ENCODE results near the gene E2F6. TPM values are rescaled to one million over a fixed set of nuclear protein-coding genes. Genes with fewer than 3 reads are reported as not detected.

Gene E2F6
- polyA plus RNA-seq, 5 donors: 18.5 to 21.3 (median 19.2) TPM

GRCh38 chr2:11495844-11496681 lies 30.1 kb upstream of the E2F6 start:
- no peak for DNase-seq

DNA sequence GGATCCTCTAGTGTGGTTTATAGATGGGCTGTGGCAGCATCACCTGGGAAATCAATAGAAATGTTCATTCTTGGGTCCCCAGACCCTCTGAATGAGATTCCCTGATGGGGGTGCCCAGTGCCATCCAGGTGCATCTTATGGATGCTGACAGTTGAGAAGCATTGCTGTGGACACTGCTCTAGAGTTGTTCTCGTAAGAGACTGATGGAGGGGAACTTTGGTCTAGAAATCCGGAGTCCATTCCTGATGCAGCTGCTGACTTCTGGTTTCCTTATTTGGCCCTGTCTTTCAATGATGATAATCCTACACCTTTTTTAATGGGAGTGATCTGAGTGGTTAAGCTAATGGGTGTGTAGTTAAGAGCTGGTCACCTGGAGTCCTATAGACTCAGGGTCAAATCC lies 28.3 kb upstream of the E2F6 start:
- no peak for DNase-seq

DNA sequence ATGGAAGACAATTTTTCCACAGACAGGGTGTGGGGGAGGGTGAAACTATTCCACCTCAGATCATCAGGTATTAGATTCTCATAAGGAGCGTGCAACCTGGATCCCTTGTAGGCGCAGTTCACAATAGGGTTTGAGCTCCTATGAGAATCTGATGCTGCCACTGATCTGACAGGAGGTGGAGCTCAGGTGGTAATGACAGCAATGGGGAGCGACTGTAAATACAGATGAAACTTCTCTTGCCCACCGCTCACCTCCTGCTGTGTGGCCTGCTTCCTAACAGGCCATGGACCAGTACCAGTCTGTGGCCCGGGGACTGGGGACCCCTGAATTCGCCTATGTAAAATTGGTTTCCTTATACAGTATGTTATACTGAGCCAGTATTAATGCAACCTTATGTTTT lies 27.3 kb upstream of the E2F6 start:
- DNase-seq: no peak

DNA sequence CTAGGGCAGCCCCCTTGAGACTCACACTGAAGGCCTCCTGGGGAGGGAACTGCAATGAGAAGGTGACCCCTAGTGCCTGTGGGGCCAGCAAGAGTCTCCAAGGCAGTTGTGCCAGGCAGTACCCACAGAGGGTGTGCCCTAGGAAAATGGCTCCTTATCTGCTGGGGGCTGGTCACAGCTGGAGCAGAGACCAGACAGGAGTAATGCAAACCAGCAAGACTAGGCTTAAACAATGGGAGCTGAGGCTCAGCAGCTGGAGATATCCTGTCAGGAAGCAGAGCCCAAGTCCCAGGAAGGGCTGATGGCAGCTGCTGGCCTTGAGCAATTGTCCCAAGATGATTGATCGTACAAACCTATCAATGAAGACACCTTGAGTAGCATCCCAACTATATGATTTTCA lies 26.8 kb upstream of the E2F6 start:
- no peak for DNase-seq

DNA sequence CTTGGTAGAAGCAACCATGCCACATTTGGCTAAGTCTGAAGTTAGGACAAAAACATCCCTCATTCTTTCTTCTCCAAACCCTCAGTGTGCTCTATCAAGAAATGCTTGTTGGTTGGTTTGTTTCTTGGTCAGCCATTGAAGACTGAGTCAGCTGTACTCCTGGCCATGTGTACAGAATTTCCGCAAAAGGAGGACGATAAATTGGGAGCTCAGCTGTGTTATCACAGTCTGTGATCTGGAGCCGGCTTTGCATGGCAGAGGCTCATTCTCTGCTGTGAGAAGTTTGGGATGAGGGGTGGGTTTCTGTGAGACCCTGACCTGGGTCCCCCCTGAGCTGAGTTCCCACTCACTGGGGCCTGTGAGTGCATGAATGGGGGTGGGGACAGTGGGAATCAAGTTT lies 26.3 kb upstream of the E2F6 start:
- DNase-seq: no peak

DNA sequence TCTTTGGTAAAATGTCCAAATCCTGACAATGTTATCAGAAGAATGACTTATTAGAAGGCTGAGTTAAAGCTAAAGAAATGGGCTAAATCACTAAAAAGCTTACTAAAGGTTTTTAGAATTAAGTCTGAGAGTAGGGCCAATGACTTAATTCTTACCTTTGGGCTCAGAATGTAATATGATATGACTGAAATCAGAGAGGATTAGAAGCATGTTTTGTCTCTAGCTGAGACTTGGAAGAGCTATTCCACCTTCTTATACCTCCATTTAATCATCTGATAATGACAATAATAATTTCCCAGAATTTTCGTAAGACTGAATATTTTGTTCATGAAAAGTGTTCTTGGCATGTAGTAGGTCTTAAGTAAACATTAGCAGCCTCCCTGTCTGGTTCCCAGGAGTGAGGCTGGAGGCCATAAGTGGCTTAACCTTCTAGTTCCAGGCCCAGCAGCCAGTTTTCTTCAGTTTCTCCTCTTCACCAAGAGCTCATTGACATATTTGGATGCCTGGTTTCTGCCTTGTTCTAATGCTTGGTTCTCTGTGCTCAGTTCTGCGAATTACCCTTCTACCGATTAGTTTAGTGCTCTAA lies 25.5 kb upstream of the E2F6 start:
- no peak for DNase-seq

DNA sequence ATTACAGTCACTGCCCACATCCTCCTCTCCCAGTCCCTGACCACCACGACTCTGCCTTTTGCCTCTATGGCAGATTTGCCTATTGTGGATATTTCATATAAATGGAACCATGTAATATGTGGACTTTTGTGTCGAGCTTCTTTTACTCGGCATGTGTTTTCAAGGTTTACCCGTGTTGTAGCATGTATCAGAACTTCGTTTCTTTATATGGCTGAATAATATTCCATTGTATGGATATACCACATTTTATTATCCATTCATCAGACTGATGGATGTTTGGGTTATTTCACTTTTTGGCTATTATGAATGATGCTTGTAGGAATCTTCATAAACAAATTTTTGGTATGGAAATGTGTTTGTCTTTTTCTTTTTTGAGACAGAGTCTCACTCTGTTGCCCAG lies 24.2 kb upstream of the E2F6 start:
- DNase-seq: no peak

DNA sequence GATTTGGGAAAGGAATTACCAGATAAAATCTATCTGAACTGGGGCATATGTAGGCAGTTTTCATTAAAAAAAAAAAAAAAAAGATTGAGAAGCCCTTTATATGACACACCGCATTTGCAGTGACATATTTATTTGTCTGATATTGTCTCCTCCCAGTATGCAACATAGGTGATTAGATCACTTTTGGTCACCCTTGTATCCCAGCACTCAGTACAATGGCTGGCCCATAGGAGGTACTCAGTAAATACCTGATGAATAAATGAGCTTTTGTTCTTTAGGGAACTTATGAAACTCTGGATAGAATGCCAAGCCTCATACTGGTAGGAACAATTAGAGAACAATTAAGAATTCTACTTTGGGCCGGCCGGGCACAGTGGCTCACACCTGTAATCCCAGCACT lies 22.8 kb upstream of the E2F6 start:
- DNase-seq: no peak

- no peak for DNase-seq
Observed at GRCh38 chr2:11483806-11484617, 18.1 kb upstream of the E2F6 start.

DNA sequence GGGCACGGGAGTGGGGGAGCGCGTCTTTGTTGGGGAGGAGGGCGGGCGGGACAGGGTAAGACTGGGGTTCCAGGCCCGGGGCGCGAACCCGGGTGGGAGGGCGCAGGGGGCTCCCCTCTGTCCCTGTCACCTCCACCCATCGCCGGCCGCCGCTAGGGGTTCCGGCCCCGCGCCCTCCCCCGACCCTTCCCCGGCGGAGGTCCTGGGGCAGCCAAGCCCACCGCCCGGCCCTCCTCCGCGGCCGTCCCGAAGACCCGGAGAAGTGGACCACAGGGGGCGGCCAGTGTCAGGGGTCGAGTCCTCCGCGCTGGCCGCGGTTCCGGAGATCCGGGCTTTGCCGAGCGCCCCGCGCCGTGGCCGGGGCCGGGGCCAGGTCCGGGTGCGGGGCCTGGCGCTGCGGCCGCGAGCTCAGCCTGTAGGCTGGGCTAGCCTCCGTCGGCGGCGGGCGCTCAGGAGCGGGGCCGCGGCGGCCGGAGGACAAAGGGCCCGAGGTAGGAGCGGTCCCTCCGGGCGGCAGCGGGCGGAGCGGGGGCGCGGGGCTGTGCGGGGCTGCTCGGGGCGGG lies 16.6 kb upstream of the E2F6 start:
- peak; percentile 51 to 54 for DNase-seq

DNA sequence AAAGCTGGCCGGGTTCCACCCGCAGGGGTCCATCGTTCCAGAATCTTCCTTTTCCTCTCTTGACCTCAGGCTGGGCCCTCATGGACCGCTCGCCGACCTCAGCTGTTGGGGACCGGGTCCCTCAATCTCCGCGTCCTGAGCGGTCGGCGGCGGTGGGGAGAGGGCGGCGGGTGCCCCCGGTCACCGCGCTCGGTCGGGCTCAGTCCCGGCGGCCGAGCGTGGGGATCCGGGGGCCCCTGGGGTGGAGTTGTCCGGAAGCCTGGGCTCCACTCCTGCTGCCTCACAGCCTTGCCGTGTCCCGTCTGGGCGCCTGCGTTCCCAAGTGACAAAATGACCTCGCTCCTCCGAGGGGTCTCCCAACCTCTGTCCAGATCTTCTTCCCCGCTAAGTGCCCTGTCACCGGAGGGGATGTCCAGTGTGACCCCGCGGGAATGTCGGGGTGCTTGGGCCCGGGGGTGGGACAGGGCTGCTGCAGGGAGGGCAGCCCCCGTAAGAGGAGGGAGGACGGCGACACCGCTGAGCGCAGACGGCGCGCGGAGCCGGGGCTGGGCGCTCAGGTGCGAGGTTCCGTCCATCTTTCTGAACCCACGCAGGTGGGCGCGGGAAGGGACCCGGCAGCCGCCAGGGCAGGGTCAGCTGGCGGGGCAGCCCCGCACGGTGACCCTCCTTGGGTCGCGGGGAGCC lies 16.0 kb upstream of the E2F6 start:
- DNase-seq: no peak

DNA sequence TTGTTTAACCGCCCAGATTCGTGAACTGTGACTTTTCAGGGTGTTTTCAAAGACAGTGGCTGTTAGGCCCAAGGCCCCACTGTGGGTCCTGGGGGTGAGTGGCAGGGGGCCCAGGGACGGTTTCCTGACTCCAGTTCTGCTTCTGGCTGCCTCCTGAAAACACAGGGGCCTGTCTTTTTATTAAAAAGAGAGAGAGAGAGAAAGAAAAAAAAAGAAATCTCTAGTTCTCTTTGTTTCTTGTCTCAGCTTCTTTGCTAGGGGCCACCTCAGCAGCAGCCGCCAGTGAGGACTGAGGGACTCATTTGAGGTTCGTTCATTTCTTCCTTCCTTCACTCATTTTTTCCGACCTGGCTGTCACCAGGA lies 15.4 kb upstream of the E2F6 start:
- DNase-seq: no peak

DNA sequence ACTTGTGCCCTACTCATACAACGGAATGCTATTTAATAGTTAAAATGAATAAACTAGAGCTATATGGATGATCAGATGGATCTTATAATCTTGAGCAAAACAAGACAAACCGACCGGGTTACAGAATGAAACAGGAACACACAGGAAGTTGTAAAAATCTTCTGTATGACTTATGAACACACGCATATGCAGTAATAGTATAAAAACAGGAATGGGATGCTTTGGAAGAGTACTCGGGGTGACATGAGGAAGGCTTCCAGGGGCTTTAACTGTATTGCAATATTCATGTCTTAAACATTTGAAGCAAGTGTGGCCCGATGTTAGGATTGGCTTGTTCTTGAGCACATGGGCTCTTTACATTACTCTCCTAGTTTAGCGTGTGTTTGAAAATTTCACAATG lies 14.9 kb upstream of the E2F6 start:
- DNase-seq: no peak

DNA sequence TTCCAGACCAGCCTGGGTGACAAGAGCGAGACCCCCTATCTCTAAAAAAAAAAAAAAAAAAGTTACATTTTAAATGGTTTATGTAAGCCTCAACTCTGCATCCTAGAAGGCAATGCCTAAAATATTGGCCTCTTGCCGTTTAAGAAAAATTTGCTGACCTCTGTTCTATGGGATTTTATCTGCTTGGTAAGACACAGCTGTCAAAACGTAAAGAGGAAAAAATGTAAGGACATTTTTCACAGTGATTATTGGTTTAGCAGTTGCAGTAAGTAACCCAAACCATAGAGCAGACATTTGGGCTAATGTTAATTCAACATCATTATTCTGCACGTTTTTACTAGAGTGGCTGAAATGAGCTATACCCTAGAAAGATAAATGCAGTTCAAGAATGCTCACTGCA lies 14.4 kb upstream of the E2F6 start:
- no peak for DNase-seq

DNA sequence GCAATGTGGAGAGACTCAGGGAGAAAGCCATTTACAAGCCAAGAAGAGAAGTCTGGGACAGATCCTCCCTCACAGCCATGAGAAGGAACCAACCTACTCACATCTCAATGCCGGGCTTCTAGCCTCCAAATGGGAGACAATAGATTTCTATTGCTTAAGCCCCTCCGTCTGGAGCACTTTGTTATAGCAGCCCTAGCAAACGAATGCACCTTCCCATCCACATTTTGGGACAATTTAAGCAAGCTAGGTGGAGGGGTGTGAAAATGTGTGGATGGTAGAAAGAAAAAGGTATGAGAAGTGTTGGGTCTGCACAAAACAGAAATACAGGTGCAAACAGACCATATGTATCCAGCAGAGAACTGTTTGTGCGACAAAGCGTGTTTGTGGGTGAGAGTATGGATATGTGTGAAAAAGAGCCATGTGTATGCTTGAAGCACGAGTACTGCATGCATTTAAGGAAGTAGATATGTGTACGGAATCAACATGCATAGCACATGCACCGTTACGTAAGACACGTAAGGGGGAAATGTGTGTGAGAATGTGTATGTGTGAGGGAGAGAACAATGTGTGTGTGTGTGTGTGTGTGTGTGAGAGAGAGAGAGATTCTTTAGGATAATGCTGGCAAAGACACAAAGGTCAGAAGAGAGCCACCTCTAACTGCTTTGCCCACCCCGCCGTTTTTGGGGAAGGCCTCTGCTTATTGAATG lies 13.1 kb upstream of the E2F6 start:
- DNase-seq: no peak

GRCh38 chr2:11477994-11478393 lies 12.0 kb upstream of the E2F6 start:
- peak; percentile 74 to 83 for DNase-seq

GRCh38 chr2:11473659-11474433 lies 7.9 kb upstream of the E2F6 start:
- no peak for DNase-seq

DNA sequence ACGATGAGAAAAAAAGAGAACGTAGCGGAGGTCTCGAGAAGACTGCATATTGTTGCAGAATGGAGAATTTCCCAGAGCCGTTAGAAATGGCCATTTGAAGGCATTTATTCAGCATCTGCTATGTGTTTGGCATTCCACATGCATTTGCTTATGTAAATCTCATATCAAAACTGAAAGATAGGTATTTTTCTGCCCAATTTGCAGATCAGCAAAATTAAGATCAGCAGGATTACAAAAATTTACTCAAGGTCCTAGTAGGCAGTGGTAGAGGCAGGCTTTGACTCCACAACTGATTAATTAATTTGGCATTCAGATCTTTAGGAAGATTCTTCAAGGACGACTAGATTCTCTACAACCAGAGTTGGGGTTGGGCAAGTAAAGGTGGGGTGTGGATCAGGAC lies 1.8 kb upstream of the E2F6 start:
- no peak for DNase-seq

DNA sequence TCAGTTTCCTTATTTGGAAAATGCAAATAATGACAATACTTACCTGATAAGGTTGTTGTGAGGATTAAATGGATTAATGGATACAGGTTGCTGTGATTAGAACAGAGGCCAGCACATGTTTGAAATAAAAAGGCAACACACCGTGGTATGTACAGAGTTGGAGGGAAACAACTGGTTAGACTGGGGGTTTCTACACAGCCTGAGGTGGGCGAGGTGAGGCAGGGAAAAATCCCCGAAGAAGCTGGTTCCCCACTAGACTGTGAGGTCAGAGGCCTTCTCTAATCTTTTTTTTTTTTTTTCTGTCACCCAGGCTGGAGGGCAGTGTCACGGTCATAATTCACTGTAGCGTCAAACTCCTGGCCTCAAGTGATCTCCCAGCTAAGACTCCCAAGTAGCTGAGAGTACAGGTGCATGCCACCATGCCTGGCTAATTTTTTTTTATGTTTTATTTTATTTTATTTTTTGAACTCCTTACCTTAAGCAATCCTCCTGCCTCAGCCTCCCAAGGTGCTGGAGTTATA lies 1.2 kb upstream of the E2F6 start:
- DNase-seq: no peak

Data from right lung (tissue), 5 donors.